Measurements from ENCODE around the gene ACOT11. TPM values are rescaled to one million over a fixed set of nuclear protein-coding genes. Genes with fewer than 3 reads are reported as not detected.
"Not testable (repeated sequence)": the region's sequence is repeated elsewhere in the genome, so short reads cannot be mapped to it uniquely, and the experiment has no call there.

The ACOT11 gene
- total RNA-seq, result 1 to 10 TPM; 1.9 to 2.0 TPM

- POLR2A ChIA-PET, result no interaction called here
- H3K27ac Mint-ChIP-seq, result no peak within 1 kb of the TSS
Observed at GRCh38 chr1:54547601-54548388, at the start of gene ACOT11. Gene ACOT11 (plus strand): TSS chr1:54548228. CDS start chr1:54548310, 82 bp downstream.

GRCh38 chr1:54498383-54499096, 49.5 kb upstream of the ACOT11 start:
- ChIA-PET POLR2A (no interaction called here), CTCF (interaction anchor here (0.5 to 2.5 kb wide), 9 partner anchors 10 to 381 kb away, joined by 3 to 16 read pairs (median 3); no protein-coding TSS in a partner anchor)
- H3K36me3 Mint-ChIP-seq (ENCODE audit: low read depth), result no peaks in the 10 kb centered on the region
- no peaks in the 10 kb centered on the region for H3K9me3 Mint-ChIP-seq
- DNase-seq, result no peak
- no peak overlapping the region for H3K27ac Mint-ChIP-seq
- peaks cover 10% of the 10 kb centered on the region for H3K4me1 Mint-ChIP-seq
- H3K4me3 Mint-ChIP-seq, result peak overlapping the region; percentile 43
- H3K27me3 Mint-ChIP-seq, result peaks cover 45% of the 10 kb centered on the region

More at GRCh38 chr1:54547601-54548388, at the start of gene ACOT11:
- Mint-ChIP-seq H3K27me3 (no peaks in the 10 kb centered on the region), H3K36me3 (ENCODE audit: low read depth) (no peaks in the 10 kb centered on the region), H3K4me3 (no peak within 1 kb of the TSS), H3K4me1 (peaks cover 7% of the 10 kb centered on the region), H3K9me3 (no peaks in the 10 kb centered on the region)
- CTCF ChIA-PET, result interaction anchor here (0.6 kb wide), 1 partner anchor 51 kb away, joined by 3 read pairs; no protein-coding TSS in a partner anchor
- no peak for DNase-seq

- H3K36me3 Mint-ChIP-seq (ENCODE audit: low read depth), result no peaks in the 10 kb centered on the region
- H3K4me1 Mint-ChIP-seq, result peaks cover 10% of the 10 kb centered on the region
- CTCF ChIA-PET, result interaction anchor here (0.7 to 2.5 kb wide), 9 partner anchors 10 to 381 kb away, joined by 3 to 16 read pairs (median 3); no protein-coding TSS in a partner anchor
- H3K27ac Mint-ChIP-seq, result no peak overlapping the region
- peak overlapping the region; percentile 43 for H3K4me3 Mint-ChIP-seq
- no peak for DNase-seq
- H3K27me3 Mint-ChIP-seq, result peaks cover 45% of the 10 kb centered on the region
- no peaks in the 10 kb centered on the region for H3K9me3 Mint-ChIP-seq
- POLR2A ChIA-PET, result no interaction called here
Observed at GRCh38 chr1:54499097-54499359, 49.0 kb upstream of the ACOT11 start.

- POLR2A ChIA-PET, result no interaction called here
- CTCF ChIA-PET, result interaction anchor here (0.6 to 2.5 kb wide), 10 partner anchors 11 to 396 kb away, joined by 3 to 16 read pairs (median 3); no protein-coding TSS in a partner anchor
- peak overlapping the region; percentile 43 for H3K4me3 Mint-ChIP-seq
- peaks cover 45% of the 10 kb centered on the region for H3K27me3 Mint-ChIP-seq
- peak; percentile 63 for DNase-seq
- no peaks in the 10 kb centered on the region for H3K9me3 Mint-ChIP-seq
- H3K36me3 Mint-ChIP-seq (ENCODE audit: low read depth), result no peaks in the 10 kb centered on the region
- no peak overlapping the region for H3K27ac Mint-ChIP-seq
- peaks cover 10% of the 10 kb centered on the region for H3K4me1 Mint-ChIP-seq
Observed at GRCh38 chr1:54499360-54500106, 48.5 kb upstream of the ACOT11 start.

GRCh38 chr1:54500107-54500431, 48.0 kb upstream of the ACOT11 start:
- no peak for DNase-seq
- Mint-ChIP-seq H3K27me3 (peaks cover 45% of the 10 kb centered on the region), H3K36me3 (ENCODE audit: low read depth) (no peaks in the 10 kb centered on the region), H3K9me3 (no peaks in the 10 kb centered on the region), H3K27ac (no peak overlapping the region), H3K4me1 (peaks cover 10% of the 10 kb centered on the region), H3K4me3 (peak overlapping the region; percentile 22)
- CTCF ChIA-PET, result interaction anchor here (0.6 to 2.5 kb wide), 6 partner anchors 11 to 464 kb away, joined by 3 to 16 read pairs (median 4); no protein-coding TSS in a partner anchor
- POLR2A ChIA-PET, result no interaction called here

- ChIA-PET CTCF (no interaction called here), POLR2A (no interaction called here)
- Mint-ChIP-seq H3K4me3 (no peak overlapping the region), H3K36me3 (ENCODE audit: low read depth) (no peaks in the 10 kb centered on the region), H3K4me1 (peaks cover 10% of the 10 kb centered on the region), H3K27ac (no peak overlapping the region), H3K9me3 (no peaks in the 10 kb centered on the region), H3K27me3 (peaks cover 39% of the 10 kb centered on the region)
- DNase-seq, result no peak
Observed at GRCh38 chr1:54501849-54502248, 46.2 kb upstream of the ACOT11 start.

- peaks cover 35% of the 10 kb centered on the region for H3K27me3 Mint-ChIP-seq
- no peaks in the 10 kb centered on the region for H3K36me3 Mint-ChIP-seq (ENCODE audit: low read depth)
- no peak for DNase-seq
- H3K27ac Mint-ChIP-seq, result no peak overlapping the region
- H3K4me3 Mint-ChIP-seq, result no peak overlapping the region
- POLR2A ChIA-PET, result no interaction called here
- H3K4me1 Mint-ChIP-seq, result peaks cover 10% of the 10 kb centered on the region
- CTCF ChIA-PET, result no interaction called here
- H3K9me3 Mint-ChIP-seq, result no peaks in the 10 kb centered on the region
Observed at GRCh38 chr1:54502342-54502741, 45.7 kb upstream of the ACOT11 start.

GRCh38 chr1:54506594-54506993, 41.4 kb upstream of the ACOT11 start:
- Mint-ChIP-seq H3K27me3 (peaks cover 11% of the 10 kb centered on the region), H3K9me3 (no peaks in the 10 kb centered on the region), H3K36me3 (ENCODE audit: low read depth) (no peaks in the 10 kb centered on the region), H3K4me3 (no peak overlapping the region), H3K27ac (no peak overlapping the region), H3K4me1 (no peaks in the 10 kb centered on the region)
- ChIA-PET CTCF (no interaction called here), POLR2A (no interaction called here)
- no peak for DNase-seq

GRCh38 chr1:54507033-54507870, 40.8 kb upstream of the ACOT11 start:
- POLR2A ChIA-PET, result no interaction called here
- Mint-ChIP-seq H3K36me3 (ENCODE audit: low read depth) (no peaks in the 10 kb centered on the region), H3K4me1 (no peaks in the 10 kb centered on the region), H3K27me3 (peaks cover 5% of the 10 kb centered on the region), H3K27ac (no peak overlapping the region), H3K4me3 (no peak overlapping the region), H3K9me3 (no peaks in the 10 kb centered on the region)
- CTCF ChIA-PET, result no interaction called here
- DNase-seq, result no peak

- POLR2A ChIA-PET, result no interaction called here
- H3K36me3 Mint-ChIP-seq (ENCODE audit: low read depth), result no peaks in the 10 kb centered on the region
- no peak overlapping the region for H3K27ac Mint-ChIP-seq
- no peaks in the 10 kb centered on the region for H3K4me1 Mint-ChIP-seq
- no peaks in the 10 kb centered on the region for H3K27me3 Mint-ChIP-seq
- H3K4me3 Mint-ChIP-seq, result no peak overlapping the region
- no peaks in the 10 kb centered on the region for H3K9me3 Mint-ChIP-seq
- CTCF ChIA-PET, result interaction anchor here (0.9 kb wide), 1 partner anchor 12 kb away, joined by 3 read pairs; no protein-coding TSS in a partner anchor
- DNase-seq, result no peak
Observed at GRCh38 chr1:54510715-54511270, 37.2 kb upstream of the ACOT11 start.

- H3K4me1 Mint-ChIP-seq; H3K27ac Mint-ChIP-seq; H3K9me3 Mint-ChIP-seq; H3K36me3 Mint-ChIP-seq (ENCODE audit: low read depth); DNase-seq; POLR2A ChIA-PET; H3K4me3 Mint-ChIP-seq; CTCF ChIA-PET; H3K27me3 Mint-ChIP-seq: not testable (repeated sequence)
Observed at GRCh38 chr1:54513921-54514580, 34.0 kb upstream of the ACOT11 start.
